IMR-90 (cell line): ENCODE measurements around the gene ARHGEF17. TPM values are rescaled to one million over a fixed set of nuclear protein-coding genes. Genes with fewer than 3 reads are reported as not detected.

Experiments
- ATAC-seq: fragments of 200-7000 bp; cut with Tn5 transposase; 2 replicates; pipeline ENCODE4 v1.9.1; 2020; ENCODE audit warnings: low read depth, mild to moderate bottlenecking, moderate library complexity
- BruUV-seq: library from RNA; stranded (reverse); fragments of 400-500 nt; replicated peaks from 2 replicates; lab custom pipeline; 2021; lab: Mats Ljungman, UMichigan
- CTCF ChIA-PET: fragments of 300-600 bp; formaldehyde crosslinking; extraction: SDS; loops from one replicate; lab custom pipeline; 2021; ENCODE audit warnings: antibody characterized with exemption; lab: Yijun Ruan, JAX
- POLR2A ChIA-PET: fragments of 300-600 bp; sonication (Branson Sonifier 250); formaldehyde crosslinking; loops from one replicate; lab custom pipeline; 2022; ENCODE audit warnings: antibody characterized with exemption; ENCODE audit not compliant: unreplicated experiment; lab: Charles Lee
- DNase-seq: peaks from one replicate; pipeline ENCODE4 v3.0.0; 2013
- H2AFZ ChIP-seq: replicated peaks from 2 replicates; pipeline ENCODE3; 2013; ENCODE audit warnings: low read length, mild to moderate bottlenecking; ENCODE audit not compliant: poor library complexity
- H2AK5ac ChIP-seq: 2 replicates; pipeline ENCODE4 v1.6.1; 2013; ENCODE audit warnings: low read depth, low read length, inconsistent platforms
- H2AK9ac ChIP-seq: replicated peaks from 2 replicates; pipeline ENCODE3; 2013; ENCODE audit warnings: mild to moderate bottlenecking, low read depth, low read length, moderate library complexity; ENCODE audit not compliant: poor library complexity
- H2BK120ac ChIP-seq: 2 replicates; pipeline ENCODE4 v1.6.1; 2013; ENCODE audit warnings: low read depth, low read length, inconsistent platforms
- H2BK15ac ChIP-seq: 3 replicates; pipeline ENCODE4 v1.6.1; 2013; ENCODE audit warnings: low read depth, low read length, inconsistent platforms
- H2BK20ac ChIP-seq: 2 replicates; pipeline ENCODE4 v1.6.1; 2013; ENCODE audit warnings: low read depth, mild to moderate bottlenecking, inconsistent platforms, low read length, moderate library complexity
- H2BK5ac ChIP-seq: 2 replicates; pipeline ENCODE4 v1.6.1; 2013; ENCODE audit warnings: mild to moderate bottlenecking, low read depth, low read length, inconsistent platforms; ENCODE audit not compliant: poor library complexity, severe bottlenecking
- H3K14ac ChIP-seq: replicated peaks from 2 replicates; pipeline ENCODE4 v1.6.1; 2013; ENCODE audit warnings: low read depth, low read length, inconsistent platforms
- H3K18ac ChIP-seq: 2 replicates; pipeline ENCODE4 v1.6.1; 2013; ENCODE audit warnings: low read depth, low read length, control low read depth
- H3K23ac ChIP-seq: 2 replicates; pipeline ENCODE4 v1.6.1; 2013; ENCODE audit warnings: low read depth, low read length, inconsistent platforms
- H3K27ac ChIP-seq: 2 replicates; pipeline ENCODE4 v1.5.1; 2013; ENCODE audit warnings: mild to moderate bottlenecking, control low read depth, low read length; ENCODE audit not compliant: insufficient read depth
- H3K27me3 ChIP-seq: 2 replicates; pipeline ENCODE4 v1.6.1; 2013; ENCODE audit warnings: low read length; ENCODE audit not compliant: control insufficient read depth, insufficient read depth
- H3K36me3 ChIP-seq: 2 replicates; pipeline ENCODE4 v1.6.1; 2013; ENCODE audit warnings: low read length, mixed read lengths; ENCODE audit not compliant: control insufficient read depth, insufficient read depth
- H3K4ac ChIP-seq: 2 replicates; pipeline ENCODE4 v1.6.1; 2013; ENCODE audit warnings: low read depth, low read length, inconsistent platforms
- H3K4me1 ChIP-seq: 2 replicates; pipeline ENCODE4 v1.6.1; 2013; ENCODE audit warnings: low read length, mixed read lengths; ENCODE audit not compliant: control insufficient read depth, insufficient read depth
- H3K4me2 ChIP-seq: 2 replicates; pipeline ENCODE4 v1.6.1; 2013; ENCODE audit warnings: low read depth, mild to moderate bottlenecking, control low read depth, low read length, moderate library complexity
- H3K4me3 ChIP-seq: 2 replicates; pipeline ENCODE4 v1.5.1; 2013; ENCODE audit warnings: low read depth, mild to moderate bottlenecking, control low read depth, low read length, moderate library complexity; ENCODE audit not compliant: insufficient read depth
- H3K56ac ChIP-seq: 2 replicates; pipeline ENCODE4 v1.6.1; 2013; ENCODE audit warnings: low read length, inconsistent platforms; ENCODE audit not compliant: insufficient read depth; ENCODE audit errors: extremely low read depth
- H3K79me1 ChIP-seq, 2 experiments: 2 replicates each; pipeline ENCODE4 v1.6.1; 2013; ENCODE audit warnings: low read length in 2 of 2, inconsistent platforms in 1 of 2, low read depth in 1 of 2
- H3K9ac ChIP-seq: 2 replicates; pipeline ENCODE4 v1.6.1; 2013; ENCODE audit warnings: low read depth, low read length, control low read depth
- H3K9me1 ChIP-seq: 2 replicates; pipeline ENCODE4 v1.6.1; 2013; ENCODE audit warnings: low read length, inconsistent platforms; ENCODE audit not compliant: insufficient read depth
- H3K9me3 ChIP-seq: 2 replicates; pipeline ENCODE4 v1.6.1; 2013; ENCODE audit warnings: low read length; ENCODE audit not compliant: control insufficient read depth, insufficient read depth
- H4K20me1 ChIP-seq: 2 replicates; pipeline ENCODE4 v1.6.1; 2013; ENCODE audit warnings: low read length, inconsistent platforms; ENCODE audit not compliant: insufficient read depth
- H4K5ac ChIP-seq: 2 replicates; pipeline ENCODE4 v1.6.1; 2013; ENCODE audit warnings: mild to moderate bottlenecking, low read depth, low read length, control low read depth
- H4K8ac ChIP-seq, 2 experiments: 2 replicates each; pipeline ENCODE4 v1.6.1; 2013; ENCODE audit warnings: low read depth in 2 of 2, low read length in 2 of 2, control low read depth in 1 of 2, inconsistent platforms in 1 of 2
- H4K91ac ChIP-seq: 2 replicates; pipeline ENCODE4 v1.6.1; 2013; ENCODE audit warnings: low read depth, low read length, inconsistent platforms; ENCODE audit not compliant: insufficient read depth
- BHLHE40 ChIP-seq: fragments of 150-350 bp; IDR thresholded peaks from 2 replicates; pipeline ENCODE4 v1.6.1; 2016; ENCODE audit warnings: mild to moderate bottlenecking, low read depth, low read length
- CEBPB ChIP-seq: IDR thresholded peaks from 2 replicates; pipeline ENCODE4 v1.6.1; 2012; ENCODE audit warnings: low read depth, low read length, improper control_type of control experiment
- CHD1 ChIP-seq: IDR thresholded peaks from 2 replicates; pipeline ENCODE4 v1.6.1; 2012; ENCODE audit warnings: low read depth, low read length, improper control_type of control experiment
- CTCF ChIP-seq: conservative IDR thresholded peaks from 2 replicates; pipeline ENCODE4 v1.5.1; 2012; ENCODE audit warnings: mild to moderate bottlenecking, low read depth, low read length, improper control_type of control experiment
- FOS ChIP-seq: fragments of 150-350 bp; IDR thresholded peaks from 2 replicates; pipeline ENCODE4 v1.6.1; 2016; ENCODE audit warnings: low read depth, low read length
- MAFK ChIP-seq: IDR thresholded peaks from 2 replicates; pipeline ENCODE4 v1.6.1; 2012; ENCODE audit warnings: low read depth, low read length, improper control_type of control experiment
- MXI1 ChIP-seq: IDR thresholded peaks from 2 replicates; pipeline ENCODE4 v1.6.1; 2012; ENCODE audit warnings: low read depth, mild to moderate bottlenecking, low read length, moderate library complexity, borderline replicate concordance
- NFE2L2 ChIP-seq: fragments of 150-350 bp; IDR thresholded peaks from 2 replicates; pipeline ENCODE4 v1.6.1; 2016; ENCODE audit warnings: low read depth, mild to moderate bottlenecking, low read length
- RAD21 ChIP-seq: IDR thresholded peaks from 2 replicates; pipeline ENCODE4 v1.6.1; 2012; ENCODE audit warnings: low read length, improper control_type of control experiment
- SMC3 ChIP-seq: fragments of 150-350 bp; IDR thresholded peaks from 2 replicates; pipeline ENCODE4 v1.6.1; 2016; ENCODE audit warnings: low read depth, mild to moderate bottlenecking, antibody characterized with exemption, low read length, moderate library complexity
- USF2 ChIP-seq: fragments of 150-350 bp; IDR thresholded peaks from 2 replicates; pipeline ENCODE4 v1.6.1; 2017; ENCODE audit warnings: mild to moderate bottlenecking, antibody characterized with exemption, low read length, low read depth
- WGBS, 2 experiments: methylation state at CpG; one replicate each; pipeline versions ENCODE4 v1.1.5 to v1.1.7; 2013; ENCODE audit warnings: missing lambda C conversion rate in 2 of 2; ENCODE audit not compliant: insufficient read length in 1 of 2; ENCODE audit errors: extremely low coverage in 2 of 2; 5-methylcytosine and 5-hydroxymethylcytosine counted together
- dilution Hi-C: fragments of 300-500 bp; cut with HindIII; formaldehyde crosslinking; loops from one replicate; pipeline ENCODE4 v1.14.3; 2018; ENCODE audit warnings: low sequenced_read_pairs; ENCODE audit not compliant: unreplicated experiment
- in situ Hi-C: fragments of 300-500 bp; cut with MboI; formaldehyde crosslinking; loops from 3 replicates; pipeline ENCODE4 v1.14.3; 2019; ENCODE audit warnings: low sequenced_read_pairs, inconsistent platforms, mixed read lengths
- intact Hi-C: fragments of 100-400 bp; cut with micrococcal nuclease; formaldehyde crosslinking; loops from 2 replicates; pipeline ENCODE4 v1.10.0; 2022
- polyA plus RNA-seq, 3 experiments: library from polyadenylated mRNA; depleted of rRNA; stranded (reverse); fragments of >200 nt; gene quantifications; 2 replicates each; pipeline ENCODE4 v1.2.3, GENCODE V29; 2012; ENCODE audit warnings: low replicate concordance in 1 of 3
- total RNA-seq: library from RNA; depleted of rRNA; stranded (reverse); fragments of >200 nt; gene quantifications from 2 replicates; pipeline ENCODE4 v1.2.3, GENCODE V29; 2012

The ARHGEF17 gene
- total and polyA plus RNA-seq, 2 of the 4 experiments (the other 2 are of a cell fraction) = 21.7 to 97.7 TPM

DNA sequence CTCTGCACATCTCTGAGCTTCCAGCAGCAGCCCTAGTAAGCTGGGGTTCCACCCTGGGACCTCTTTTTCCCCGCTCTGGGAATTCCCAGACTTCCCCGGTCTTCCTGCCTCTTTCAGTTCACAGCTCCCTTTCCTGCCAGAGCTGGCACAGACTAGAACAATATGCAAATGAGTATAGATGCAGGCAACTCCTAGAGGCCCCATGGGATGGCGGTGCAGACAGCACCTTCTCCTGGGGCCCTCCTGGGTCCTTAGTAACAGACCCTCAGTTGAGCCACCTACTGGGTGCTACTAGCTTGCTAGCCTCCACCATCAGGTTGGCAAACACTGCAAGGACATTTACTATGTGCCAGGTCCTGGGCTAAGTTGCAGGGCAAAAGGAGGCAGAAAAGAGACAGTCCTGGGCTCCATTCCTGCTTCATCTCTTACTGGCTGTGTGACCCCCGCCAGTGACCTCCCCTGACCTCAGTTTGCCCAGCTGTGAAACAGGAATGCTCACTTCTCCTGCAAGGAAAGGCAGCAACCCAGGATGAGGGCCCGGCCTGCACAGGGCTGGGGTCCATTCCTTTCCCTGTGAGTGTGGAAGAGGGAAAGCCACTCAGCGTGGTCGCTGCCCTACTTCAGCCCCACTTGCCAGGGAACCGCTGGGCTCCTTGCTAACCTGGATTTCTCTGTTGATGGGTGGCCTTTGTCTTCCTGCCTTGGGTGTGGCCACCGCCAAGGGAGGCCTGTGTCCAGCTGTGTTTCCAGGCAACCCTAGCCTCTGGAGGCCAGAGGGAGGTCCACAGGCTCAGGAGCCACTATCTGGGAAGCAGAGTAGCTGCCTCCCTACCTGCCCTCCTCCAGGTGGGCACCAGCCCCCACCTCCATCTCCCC is 75.4 kb downstream of the ARHGEF17 start:
- Histone ChIP-seq H2AK5ac (no peak overlapping the region), H3K14ac (no peak overlapping the region), H3K4ac (no peak overlapping the region), H3K23ac (no peak overlapping the region), H4K91ac (no peak overlapping the region), H4K8ac (no peak overlapping the region), H3K56ac (no peak overlapping the region), H3K27ac (no peak overlapping the region), H3K18ac (no peak overlapping the region), H3K4me2 (no peak overlapping the region), H2AFZ (peak overlapping the region; percentile 60), H2BK5ac (no peak overlapping the region), H3K9me3 (no peaks in the 10 kb centered on the region), H3K79me1 (peaks cover 42 to 81% of the 10 kb centered on the region in 2 experiments), H2AK9ac (peak overlapping the region; percentile 79), H3K4me3 (no peak overlapping the region), H3K27me3 (no peaks in the 10 kb centered on the region), H3K9ac (no peak overlapping the region), H3K4me1 (peaks cover 33% of the 10 kb centered on the region), H3K36me3 (no peaks in the 10 kb centered on the region), H4K5ac (no peak overlapping the region), H4K20me1 (peaks cover 54% of the 10 kb centered on the region), H3K9me1 (peaks cover 25% of the 10 kb centered on the region; the same call in 1 of the 2 replicates), H2BK120ac (no peak overlapping the region), H2BK15ac (no peak overlapping the region), H2BK20ac (no peak overlapping the region)
- ATAC-seq = no peak
- TF ChIP-seq CEBPB = no peak
- TF ChIP-seq BHLHE40 = no peak
- no peak for TF ChIP-seq FOS
- no peak for TF ChIP-seq MXI1
- no peak for TF ChIP-seq RAD21
- no peak for TF ChIP-seq MAFK
- no peak for TF ChIP-seq CTCF
- no peak for TF ChIP-seq CHD1
- TF ChIP-seq SMC3 = no peak
- TF ChIP-seq USF2 = no peak
- TF ChIP-seq NFE2L2 = no peak
- no peak for DNase-seq
- dilution Hi-C loops (no loop called here), intact Hi-C loops (no loop called here), in situ Hi-C loops (no loop called here)
- no TSS peak for BruUV-seq
- CTCF ChIA-PET = interaction anchor here (0.8 to 1.4 kb wide), 2 partner anchors 32 to 53 kb away, joined by 3 to 7 read pairs; no protein-coding TSS in a partner anchor
- POLR2A ChIA-PET = no interaction called here
- no CpG with 5 or more reads among the region's 9 CpGs for WGBS, 2 experiments
